Measurements from ENCODE around the gene FBXO47. TPM values are rescaled to one million over a fixed set of nuclear protein-coding genes. Genes with fewer than 3 reads are reported as not detected.

The FBXO47 gene
- total and polyA plus RNA-seq, 10 of the 15 experiments (the other 5 are each of a cell fraction or from before 2014, with no cell fraction given) = 0.04 to 0.06 (median 0.06) TPM; not detected in 7

GRCh38 chr17:38984666-38985065 lies 17.5 kb upstream of the FBXO47 start:
- Histone ChIP-seq H2AFZ (ENCODE audit: control insufficient read depth, low read depth, low read length) (no peak overlapping the region), H3K9me3 (replicated peaks; ENCODE audit: control insufficient read depth, insufficient read depth, low read length) (no peaks in the 10 kb centered on the region), H3K27ac (ENCODE audit: control insufficient read depth, insufficient read depth) (no peak overlapping the region), H3K4me1 (ENCODE audit: control insufficient read depth, insufficient read depth, low read length) (no peaks in the 10 kb centered on the region), H3K9ac (ENCODE audit: control insufficient read depth, insufficient read depth, low read length) (no peak overlapping the region), H3K79me2 (ENCODE audit: control insufficient read depth, insufficient read depth, low read length) (no peaks in the 10 kb centered on the region), H3K4me3 (no peak overlapping the region), H3K4me2 (ENCODE audit: control insufficient read depth, insufficient read depth) (no peak overlapping the region), H3K27me3 (replicated peaks in 1 of 2; ENCODE audit: control insufficient read depth in 2 of 2, insufficient read depth in 2 of 2, low read length in 1 of 2) (no peaks in the 10 kb centered on the region), H4K20me1 (ENCODE audit: control insufficient read depth, insufficient read depth) (no peaks in the 10 kb centered on the region), H3K36me3 (ENCODE audit: control insufficient read depth in 2 of 2, insufficient read depth in 2 of 2, low read length in 1 of 2) (no peaks in the 10 kb centered on the region)
- intact Hi-C loops (cut with micrococcal nuclease; ENCODE audit: unreplicated experiment) (loop anchor here (10.0 kb wide), 1 partner anchor 110 kb away; the partner anchor contains the start of gene LASP1), in situ Hi-C loops (cut with MboI) (loop anchor here (5.0 kb wide), 1 partner anchor 168 kb away; the partner anchor contains the start of gene PLXDC1)
- BruUV-seq (replicated peaks) = no TSS peak
- 42% methylated on average over 2 of the region's 2 CpGs for WGBS (ENCODE audit: insufficient coverage, insufficient replicate concordance, low lambda C conversion rate, missing lambda C conversion rate)
- no peak for DNase-seq (ENCODE audit: low read depth, low spot score)
- no peak for FAIRE-seq
- TF ChIP-seq STAT1 (conservative IDR thresholded peaks at IDR 0.05) (no peak), YBX1 (IDR thresholded peaks at IDR 0.05) (no peak), ZNF207 (IDR thresholded peaks at IDR 0.05; ENCODE audit: borderline replicate concordance) (no peak), RFX5 (IDR thresholded peaks at IDR 0.05; ENCODE audit: low read depth, low read length) (no peak), POLR2A (IDR thresholded peaks at IDR 0.05; ENCODE audit: low read depth, low read length) (no peak), CREB1 (IDR thresholded peaks at IDR 0.05; ENCODE audit: low read depth) (no peak), USF1 (IDR thresholded peaks at IDR 0.05; ENCODE audit: borderline replicate concordance, extremely low read length, insufficient read depth, low read depth, low read length) (no peak), CHD2 (IDR thresholded peaks at IDR 0.05; ENCODE audit: borderline replicate concordance, low read depth, low read length) (no peak), CREM (IDR thresholded peaks at IDR 0.05; ENCODE audit: low read depth) (no peak), POU2F2 (IDR thresholded peaks at IDR 0.05; ENCODE audit: borderline replicate concordance, low read depth, low read length) (no peak), SP1 (IDR thresholded peaks at IDR 0.05; ENCODE audit: low read depth, low read length) (no peak), RB1 (IDR thresholded peaks at IDR 0.05; ENCODE audit: borderline replicate concordance) (no peak), NRF1 (conservative IDR thresholded peaks at IDR 0.05; ENCODE audit: low read depth, low read length) (no peak), REST (IDR thresholded peaks at IDR 0.05; ENCODE audit: low read depth, low read length) (no peak), MXI1 (IDR thresholded peaks at IDR 0.05; ENCODE audit: low read depth, low read length) (no peak), ZBED1 (IDR thresholded peaks at IDR 0.05; ENCODE audit: borderline replicate concordance) (no peak)
- TF ChIP-seq, protein P1, sequence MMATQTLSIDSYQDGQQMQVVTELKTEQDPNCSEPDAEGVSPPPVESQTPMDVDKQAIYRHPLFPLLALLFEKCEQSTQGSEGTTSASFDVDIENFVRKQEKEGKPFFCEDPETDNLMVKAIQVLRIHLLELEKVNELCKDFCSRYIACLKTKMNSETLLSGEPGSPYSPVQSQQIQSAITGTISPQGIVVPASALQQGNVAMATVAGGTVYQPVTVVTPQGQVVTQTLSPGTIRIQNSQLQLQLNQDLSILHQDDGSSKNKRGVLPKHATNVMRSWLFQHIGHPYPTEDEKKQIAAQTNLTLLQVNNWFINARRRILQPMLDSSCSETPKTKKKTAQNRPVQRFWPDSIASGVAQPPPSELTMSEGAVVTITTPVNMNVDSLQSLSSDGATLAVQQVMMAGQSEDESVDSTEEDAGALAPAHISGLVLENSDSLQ (IDR thresholded peaks at IDR 0.05) = no peak
- CTCF ChIA-PET = interaction anchor here (0.6 to 7.4 kb wide), 16 partner anchors 16 to 726 kb away, joined by 3 to 208 read pairs (median 4); partner anchors contain the start of genes ARL5C and PLXDC1
- SMC1A ChIA-PET (ENCODE audit: uncharacterized antibody, unreplicated experiment) = interaction anchor here (0.7 to 5.9 kb wide), 7 partner anchors 77 to 260 kb away, joined by 3 to 117 read pairs (median 3); partner anchors contain the start of gene PLXDC1
- RAD21 ChIA-PET (ENCODE audit: unreplicated experiment) = interaction anchor here (0.7 to 5.8 kb wide), 7 partner anchors 108 to 260 kb away, joined by 3 to 142 read pairs (median 12); partner anchors contain the start of genes LASP1 and PLXDC1
- ATAC-seq = no peak
- POLR2A ChIA-PET = interaction anchor here (1.1 kb wide), 1 partner anchor 171 kb away, joined by 6 read pairs; no protein-coding TSS in a partner anchor
